ENCODE results near the gene STYXL2.
A peak's percentile ranks its signal among the peaks of the same experiment; 100 is the strongest.

Gene STYXL2

GRCh38 chr1:167089939-167090313 lies 3.9 kb upstream of the STYXL2 start:
- DNase-seq, result no peak
- Histone ChIP-seq H2AFZ (ENCODE audit: insufficient read depth, low read length, poor library complexity) (no peak overlapping the region), H2BK12ac (ENCODE audit: low read length) (peak overlapping the region; percentile 80), H3K4me3 (ENCODE audit: low read depth, low read length) (no peak overlapping the region), H3K14ac (ENCODE audit: low read length) (peak overlapping the region; percentile 7), H2BK120ac (ENCODE audit: insufficient read depth, low read length, poor library complexity) (no peak overlapping the region), H2AK5ac (ENCODE audit: low read length) (peak overlapping the region; percentile 81), H3K23ac (ENCODE audit: low read length) (no peak overlapping the region), H3K18ac (ENCODE audit: low read length) (no peak overlapping the region), H4K12ac (ENCODE audit: low read depth, low read length) (no peak overlapping the region), H3K4me1 (ENCODE audit: control insufficient read depth in 1 of 2, insufficient read depth in 2 of 2, low read length in 2 of 2) (peaks cover 13 to 17% of the 10 kb centered on the region in 2 experiments), H3K9ac (ENCODE audit: low read length) (no peak overlapping the region), H4K8ac (ENCODE audit: low read depth, low read length) (no peak overlapping the region), H3K79me2 (ENCODE audit: control insufficient read depth, insufficient read depth, low read length, poor library complexity) (no peaks in the 10 kb centered on the region), H3K79me1 (ENCODE audit: low read length) (peaks cover 3% of the 10 kb centered on the region), H2BK5ac (ENCODE audit: low read depth, low read length, poor library complexity) (no peak overlapping the region), H3K27me3 (ENCODE audit: insufficient read depth, low read length) (no peaks in the 10 kb centered on the region), H3K4ac (ENCODE audit: low read depth, low read length) (no peak overlapping the region), H3K27ac (ENCODE audit: low read depth, low read length) (no peak overlapping the region), H3K9me3 (ENCODE audit: insufficient read depth, low read depth, low read length) (no peaks in the 10 kb centered on the region), H3K36me3 (ENCODE audit: control insufficient read depth in 1 of 2, insufficient read depth in 2 of 2, low read length in 2 of 2) (no peaks in the 10 kb centered on the region), H3K4me2 (ENCODE audit: low read length) (no peak overlapping the region), H4K91ac (ENCODE audit: low read depth, low read length) (peak overlapping the region; percentile 36)
- no CpG with 5 or more reads among the region's 2 CpGs for WGBS (ENCODE audit: extremely low coverage, insufficient coverage, insufficient read length)

GRCh38 chr1:167090314-167090942 lies 3.4 kb upstream of the STYXL2 start, which contains the start of gene GPA33:
GPA33 (minus strand) TSS chr1:167090377; CDS start chr1:167090287, 90 bp downstream.
- H3K27ac ChIP-seq (ENCODE audit: low read depth, low read length), result peak within 1 kb of the TSS; percentile 17
- peaks cover 13 to 17% of the 10 kb centered on the region in 2 experiments for H3K4me1 ChIP-seq (ENCODE audit: control insufficient read depth in 1 of 2, insufficient read depth in 2 of 2, low read length in 2 of 2)
- no peaks in the 10 kb centered on the region for H3K36me3 ChIP-seq (ENCODE audit: control insufficient read depth in 1 of 2, insufficient read depth in 2 of 2, low read length in 2 of 2)
- no CpG with 5 or more reads among the region's 1 CpG for WGBS (ENCODE audit: extremely low coverage, insufficient coverage, insufficient read length)
- H4K12ac ChIP-seq (ENCODE audit: low read depth, low read length), result no peak within 1 kb of the TSS
- H4K8ac ChIP-seq (ENCODE audit: low read depth, low read length), result no peak within 1 kb of the TSS
- H3K23ac ChIP-seq (ENCODE audit: low read length), result no peak within 1 kb of the TSS
- no peak within 1 kb of the TSS for H3K9ac ChIP-seq (ENCODE audit: low read length)
- peak within 1 kb of the TSS; percentile 7 for H3K14ac ChIP-seq (ENCODE audit: low read length)
- H3K79me2 ChIP-seq (ENCODE audit: control insufficient read depth, insufficient read depth, low read length, poor library complexity), result no peaks in the 10 kb centered on the region
- H2AK5ac ChIP-seq (ENCODE audit: low read length), result peak within 1 kb of the TSS; percentile 81
- peak within 1 kb of the TSS; percentile 36 for H4K91ac ChIP-seq (ENCODE audit: low read depth, low read length)
- H3K79me1 ChIP-seq (ENCODE audit: low read length), result peaks cover 3% of the 10 kb centered on the region
- no peaks in the 10 kb centered on the region for H3K27me3 ChIP-seq (ENCODE audit: insufficient read depth, low read length)
- H3K9me3 ChIP-seq (ENCODE audit: insufficient read depth, low read depth, low read length), result no peaks in the 10 kb centered on the region
- no peak within 1 kb of the TSS for H3K4me3 ChIP-seq (ENCODE audit: low read depth, low read length)
- no peak within 1 kb of the TSS for H3K4me2 ChIP-seq (ENCODE audit: low read length)
- no peak for DNase-seq
- no peak within 1 kb of the TSS for H3K4ac ChIP-seq (ENCODE audit: low read depth, low read length)
- no peak within 1 kb of the TSS for H2BK120ac ChIP-seq (ENCODE audit: insufficient read depth, low read length, poor library complexity)
- no peak within 1 kb of the TSS for H2BK5ac ChIP-seq (ENCODE audit: low read depth, low read length, poor library complexity)
- H2BK12ac ChIP-seq (ENCODE audit: low read length), result peak within 1 kb of the TSS; percentile 80
- no peak within 1 kb of the TSS for H3K18ac ChIP-seq (ENCODE audit: low read length)
- H2AFZ ChIP-seq (ENCODE audit: insufficient read depth, low read length, poor library complexity), result no peak within 1 kb of the TSS

DNA sequence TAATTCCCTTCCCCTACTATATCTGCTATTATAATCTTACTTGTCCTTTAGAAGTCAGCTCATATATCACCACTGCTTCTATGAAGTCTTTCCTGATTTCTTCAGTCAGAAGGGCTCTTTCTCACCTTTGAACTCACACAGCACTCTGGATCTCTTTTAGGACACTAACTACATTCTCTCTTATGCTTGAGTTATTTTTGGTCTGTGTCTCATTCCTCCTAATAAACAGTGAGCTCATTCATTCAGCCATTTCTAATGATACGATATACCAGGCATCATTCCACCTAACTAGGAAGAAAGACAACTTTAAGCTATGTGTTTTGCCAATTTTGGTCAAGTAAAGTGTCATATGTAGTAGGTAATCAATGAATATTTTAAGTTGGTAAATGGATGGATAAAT lies 1.2 kb upstream of the STYXL2 start:
- no peak overlapping the region for H4K91ac ChIP-seq (ENCODE audit: low read depth, low read length)
- H3K4me1 ChIP-seq (ENCODE audit: control insufficient read depth in 1 of 2, insufficient read depth in 2 of 2, low read length in 2 of 2), result peaks cover 13 to 16% of the 10 kb centered on the region in 2 experiments
- H3K36me3 ChIP-seq (ENCODE audit: control insufficient read depth in 1 of 2, insufficient read depth in 2 of 2, low read length in 2 of 2), result no peaks in the 10 kb centered on the region
- H3K9me3 ChIP-seq (ENCODE audit: insufficient read depth, low read depth, low read length), result no peaks in the 10 kb centered on the region
- H3K23ac ChIP-seq (ENCODE audit: low read length), result no peak overlapping the region
- no peak for DNase-seq
- WGBS (ENCODE audit: extremely low coverage, insufficient coverage, insufficient read length), result no CpG with 5 or more reads among the region's 1 CpG
- H3K9ac ChIP-seq (ENCODE audit: low read length), result no peak overlapping the region
- H3K79me1 ChIP-seq (ENCODE audit: low read length), result peaks cover 3% of the 10 kb centered on the region
- no peak overlapping the region for H4K12ac ChIP-seq (ENCODE audit: low read depth, low read length)
- H3K27ac ChIP-seq (ENCODE audit: low read depth, low read length), result no peak overlapping the region
- no peak overlapping the region for H3K4ac ChIP-seq (ENCODE audit: low read depth, low read length)
- H2AFZ ChIP-seq (ENCODE audit: insufficient read depth, low read length, poor library complexity), result no peak overlapping the region
- no peaks in the 10 kb centered on the region for H3K27me3 ChIP-seq (ENCODE audit: insufficient read depth, low read length)
- no peak overlapping the region for H3K14ac ChIP-seq (ENCODE audit: low read length)
- H4K8ac ChIP-seq (ENCODE audit: low read depth, low read length), result no peak overlapping the region
- H2AK5ac ChIP-seq (ENCODE audit: low read length), result no peak overlapping the region
- H3K4me2 ChIP-seq (ENCODE audit: low read length), result no peak overlapping the region
- no peak overlapping the region for H2BK12ac ChIP-seq (ENCODE audit: low read length)
- H3K18ac ChIP-seq (ENCODE audit: low read length), result no peak overlapping the region
- no peaks in the 10 kb centered on the region for H3K79me2 ChIP-seq (ENCODE audit: control insufficient read depth, insufficient read depth, low read length, poor library complexity)
- no peak overlapping the region for H2BK120ac ChIP-seq (ENCODE audit: insufficient read depth, low read length, poor library complexity)
- no peak overlapping the region for H2BK5ac ChIP-seq (ENCODE audit: low read depth, low read length, poor library complexity)
- no peak overlapping the region for H3K4me3 ChIP-seq (ENCODE audit: low read depth, low read length)

DNA sequence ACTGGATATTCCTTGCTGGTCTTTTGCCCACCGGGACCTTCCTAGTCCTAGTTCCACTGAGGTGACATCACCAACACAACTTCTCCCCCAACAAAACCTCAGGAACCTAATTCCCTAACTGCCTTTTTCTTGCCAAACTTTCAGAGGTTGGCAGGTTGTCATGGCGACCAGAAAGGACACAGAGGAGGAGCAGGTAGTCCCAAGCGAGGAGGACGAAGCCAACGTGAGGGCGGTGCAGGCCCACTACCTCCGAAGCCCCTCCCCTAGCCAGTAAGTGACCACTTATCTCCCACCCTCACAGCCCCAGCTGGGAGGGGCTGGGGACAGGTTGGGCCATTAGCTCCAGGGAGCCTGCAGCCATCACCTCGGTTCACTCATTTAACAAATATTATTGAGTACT lies 815 bp downstream of the STYXL2 start:
- H4K12ac ChIP-seq (ENCODE audit: low read depth, low read length), result no peak overlapping the region
- H3K9ac ChIP-seq (ENCODE audit: low read length), result no peak overlapping the region
- no peak overlapping the region for H3K4me3 ChIP-seq (ENCODE audit: low read depth, low read length)
- no peak overlapping the region for H3K23ac ChIP-seq (ENCODE audit: low read length)
- peak overlapping the region; percentile 6 for H2AK5ac ChIP-seq (ENCODE audit: low read length)
- peak overlapping the region; percentile 20 for H4K91ac ChIP-seq (ENCODE audit: low read depth, low read length)
- H3K79me1 ChIP-seq (ENCODE audit: low read length), result peaks cover 3% of the 10 kb centered on the region
- no peak overlapping the region for H3K4ac ChIP-seq (ENCODE audit: low read depth, low read length)
- H3K14ac ChIP-seq (ENCODE audit: low read length), result no peak overlapping the region
- H3K27me3 ChIP-seq (ENCODE audit: insufficient read depth, low read length), result no peaks in the 10 kb centered on the region
- no peak overlapping the region for H3K18ac ChIP-seq (ENCODE audit: low read length)
- H4K8ac ChIP-seq (ENCODE audit: low read depth, low read length), result no peak overlapping the region
- no peak overlapping the region for H2BK5ac ChIP-seq (ENCODE audit: low read depth, low read length, poor library complexity)
- no peak overlapping the region for H3K4me2 ChIP-seq (ENCODE audit: low read length)
- H3K27ac ChIP-seq (ENCODE audit: low read depth, low read length), result no peak overlapping the region
- H3K4me1 ChIP-seq (ENCODE audit: control insufficient read depth in 1 of 2, insufficient read depth in 2 of 2, low read length in 2 of 2), result peaks cover 13 to 18% of the 10 kb centered on the region in 2 experiments
- H2BK12ac ChIP-seq (ENCODE audit: low read length), result peak overlapping the region; percentile 19
- no peaks in the 10 kb centered on the region for H3K9me3 ChIP-seq (ENCODE audit: insufficient read depth, low read depth, low read length)
- no CpG with 5 or more reads among the region's 8 CpGs for WGBS (ENCODE audit: extremely low coverage, insufficient coverage, insufficient read length)
- H2BK120ac ChIP-seq (ENCODE audit: insufficient read depth, low read length, poor library complexity), result peak overlapping the region; percentile 4
- H3K36me3 ChIP-seq (ENCODE audit: control insufficient read depth in 1 of 2, insufficient read depth in 2 of 2, low read length in 2 of 2), result no peaks in the 10 kb centered on the region
- no peak for DNase-seq
- no peaks in the 10 kb centered on the region for H3K79me2 ChIP-seq (ENCODE audit: control insufficient read depth, insufficient read depth, low read length, poor library complexity)
- no peak overlapping the region for H2AFZ ChIP-seq (ENCODE audit: insufficient read depth, low read length, poor library complexity)

All from trophoblast cell (in vitro differentiated cells and primary cell).